NT2/D1 (cell line): ENCODE measurements around the gene GSK3B.
A peak's percentile ranks its signal among the peaks of the same experiment; 100 is the strongest.

Experiments
- DNase-seq: peaks from one replicate; pipeline ENCODE4 v3.0.0-alpha.2; 2011; ENCODE audit warnings: low read depth, low spot score
- H3K27me3 ChIP-seq: 2 replicates; pipeline ENCODE4 v1.6.0; 2011; ENCODE audit warnings: mild to moderate bottlenecking; ENCODE audit not compliant: insufficient read length, insufficient read depth
- H3K36me3 ChIP-seq: 2 replicates; pipeline ENCODE4 v1.6.1; 2011; ENCODE audit warnings: mild to moderate bottlenecking, low read length, mixed read lengths; ENCODE audit not compliant: insufficient read depth, insufficient read length
- H3K4me1 ChIP-seq: 2 replicates; pipeline ENCODE4 v1.5.1; 2011; ENCODE audit not compliant: insufficient read depth, insufficient read length
- H3K4me3 ChIP-seq: 2 replicates; pipeline ENCODE4 v1.5.1; 2011; ENCODE audit warnings: low read depth; ENCODE audit not compliant: insufficient read length
- H3K9ac ChIP-seq: 2 replicates; pipeline ENCODE4 v1.6.0; 2011; ENCODE audit warnings: low read depth; ENCODE audit not compliant: insufficient read length
- H3K9me3 ChIP-seq: 2 replicates; pipeline ENCODE4 v1.5.1; 2011; ENCODE audit warnings: mild to moderate bottlenecking, low read length; ENCODE audit not compliant: insufficient read depth
- SUZ12 ChIP-seq: IDR thresholded peaks from 2 replicates; pipeline ENCODE4 v1.6.1; 2011; ENCODE audit not compliant: insufficient read length, insufficient read depth; ENCODE audit errors: extremely low read depth
- YY1 ChIP-seq: IDR thresholded peaks from 2 replicates; pipeline ENCODE4 v1.6.1; 2011; ENCODE audit not compliant: insufficient read length, insufficient read depth
- ZNF274 ChIP-seq: IDR thresholded peaks from 2 replicates; pipeline ENCODE4 v1.6.1; 2011; ENCODE audit warnings: mild to moderate bottlenecking, low read depth, low read length

GSK3B gene

GRCh38 chr3:119913021-119913420 lies 181.2 kb downstream of the GSK3B start:
- H3K4me3 ChIP-seq = no peak overlapping the region
- H3K9me3 ChIP-seq = no peaks in the 10 kb centered on the region
- DNase-seq = peak; percentile 38
- H3K4me1 ChIP-seq = no peaks in the 10 kb centered on the region
- TF ChIP-seq YY1 (no peak), ZNF274 (no peak), SUZ12 (no peak)
- H3K9ac ChIP-seq = no peak overlapping the region
- peaks cover 15% of the 10 kb centered on the region for H3K36me3 ChIP-seq
- no peaks in the 10 kb centered on the region for H3K27me3 ChIP-seq

GRCh38 chr3:119912220-119912619 lies 182.0 kb downstream of the GSK3B start:
- H3K4me1 ChIP-seq = no peaks in the 10 kb centered on the region
- no peak for DNase-seq
- TF ChIP-seq YY1 (no peak), ZNF274 (no peak), SUZ12 (no peak)
- H3K9me3 ChIP-seq = no peaks in the 10 kb centered on the region
- no peak overlapping the region for H3K4me3 ChIP-seq
- H3K36me3 ChIP-seq = peaks cover 15% of the 10 kb centered on the region
- no peak overlapping the region for H3K9ac ChIP-seq
- no peaks in the 10 kb centered on the region for H3K27me3 ChIP-seq

GRCh38 chr3:119911748-119912147 lies 182.5 kb downstream of the GSK3B start:
- H3K4me3 ChIP-seq = no peak overlapping the region
- peaks cover 16% of the 10 kb centered on the region for H3K36me3 ChIP-seq
- no peaks in the 10 kb centered on the region for H3K27me3 ChIP-seq
- DNase-seq = no peak
- no peaks in the 10 kb centered on the region for H3K4me1 ChIP-seq
- H3K9ac ChIP-seq = no peak overlapping the region
- no peaks in the 10 kb centered on the region for H3K9me3 ChIP-seq
- no peak for TF ChIP-seq ZNF274
- TF ChIP-seq YY1 = no peak
- no peak for TF ChIP-seq SUZ12

GRCh38 chr3:119902061-119902460 lies 192.2 kb downstream of the GSK3B start:
- Histone ChIP-seq H3K9me3 (no peaks in the 10 kb centered on the region), H3K36me3 (peaks cover 23% of the 10 kb centered on the region), H3K27me3 (no peaks in the 10 kb centered on the region), H3K9ac (no peak overlapping the region), H3K4me3 (no peak overlapping the region), H3K4me1 (no peaks in the 10 kb centered on the region)
- DNase-seq = no peak
- TF ChIP-seq ZNF274 (no peak), YY1 (no peak), SUZ12 (no peak)

- Histone ChIP-seq H3K9ac (no peak overlapping the region), H3K4me1 (no peaks in the 10 kb centered on the region), H3K36me3 (peaks cover 19% of the 10 kb centered on the region), H3K9me3 (no peaks in the 10 kb centered on the region), H3K27me3 (no peaks in the 10 kb centered on the region), H3K4me3 (no peak overlapping the region)
- no peak for TF ChIP-seq SUZ12
- no peak for TF ChIP-seq YY1
- TF ChIP-seq ZNF274 = no peak
- no peak for DNase-seq
Observed at GRCh38 chr3:119901148-119901547, 193.1 kb downstream of the GSK3B start.

- Histone ChIP-seq H3K9ac (no peak overlapping the region), H3K9me3 (no peaks in the 10 kb centered on the region), H3K4me3 (no peak overlapping the region), H3K27me3 (no peaks in the 10 kb centered on the region), H3K36me3 (peaks cover 19% of the 10 kb centered on the region), H3K4me1 (no peaks in the 10 kb centered on the region)
- TF ChIP-seq ZNF274 (no peak), YY1 (no peak), SUZ12 (no peak)
- DNase-seq = no peak
Observed at GRCh38 chr3:119899192-119899511, 195.1 kb downstream of the GSK3B start.

- Histone ChIP-seq H3K9me3 (no peaks in the 10 kb centered on the region), H3K36me3 (peaks cover 17% of the 10 kb centered on the region), H3K4me1 (no peaks in the 10 kb centered on the region), H3K27me3 (no peaks in the 10 kb centered on the region), H3K9ac (no peak overlapping the region), H3K4me3 (no peak overlapping the region)
- TF ChIP-seq YY1 (no peak), ZNF274 (no peak), SUZ12 (no peak)
- no peak for DNase-seq
Observed at GRCh38 chr3:119898478-119899191, 195.6 kb downstream of the GSK3B start.

- Histone ChIP-seq H3K36me3 (peaks cover 4% of the 10 kb centered on the region), H3K9me3 (peaks cover 12% of the 10 kb centered on the region), H3K4me3 (no peak overlapping the region), H3K27me3 (no peaks in the 10 kb centered on the region), H3K4me1 (no peaks in the 10 kb centered on the region), H3K9ac (no peak overlapping the region)
- TF ChIP-seq ZNF274 = no peak
- TF ChIP-seq YY1 = no peak
- no peak for TF ChIP-seq SUZ12
- no peak for DNase-seq
Observed at GRCh38 chr3:119894195-119894594, 200.1 kb downstream of the GSK3B start.
